Glutamatergic neuron (in vitro differentiated cells): ENCODE data around the gene RND1. TPM values are rescaled to one million over a fixed set of nuclear protein-coding genes. Genes with fewer than 3 reads are reported as not detected.
"Not testable (repeated sequence)": the region's sequence is repeated elsewhere in the genome, so short reads cannot be mapped to it uniquely, and the experiment has no call there.

ENCODE experiments used
- DNase-seq: peaks from one replicate; pipeline ENCODE4 v3.0.0; 2022
- H3K27ac Mint-ChIP-seq: one replicate; pipeline ENCODE4 v1.8.0; 2020; ENCODE audit warnings: mild to moderate bottlenecking, mixed read lengths, inconsistent platforms; ENCODE audit not compliant: unreplicated experiment
- H3K27me3 Mint-ChIP-seq: one replicate; pipeline ENCODE4 v1.8.0; 2020; ENCODE audit warnings: mild to moderate bottlenecking, moderate library complexity, mixed read lengths, inconsistent platforms; ENCODE audit not compliant: unreplicated experiment
- H3K36me3 Mint-ChIP-seq: one replicate; pipeline ENCODE4 v1.8.0; 2020; ENCODE audit warnings: mild to moderate bottlenecking, mixed read lengths, inconsistent platforms; ENCODE audit not compliant: unreplicated experiment
- H3K4me1 Mint-ChIP-seq: one replicate; pipeline ENCODE4 v1.8.0; 2020; ENCODE audit warnings: mild to moderate bottlenecking, low read depth, mixed read lengths, inconsistent platforms; ENCODE audit not compliant: unreplicated experiment
- H3K4me3 Mint-ChIP-seq: one replicate; pipeline ENCODE4 v1.8.0; 2020; ENCODE audit warnings: mild to moderate bottlenecking, mixed read lengths, inconsistent platforms; ENCODE audit not compliant: unreplicated experiment
- H3K9me3 Mint-ChIP-seq: one replicate; pipeline ENCODE4 v1.8.0; 2020; ENCODE audit warnings: mild to moderate bottlenecking, moderate library complexity, mixed read lengths, inconsistent platforms; ENCODE audit not compliant: unreplicated experiment
- CTCF ChIP-seq: fragments of 200-600 bp; sonication (generic); IDR thresholded peaks from one replicate; pipeline ENCODE4 v1.5.0; 2021; ENCODE audit not compliant: partially characterized antibody, unreplicated experiment
- total RNA-seq: library from RNA; stranded (reverse); fragmentation: NEBNext Ultra II Directional; extraction: Animal tissue kit (Norgen Biotek cat#: 25700); gene quantifications from one replicate; pipeline ENCODE4 v1.2.1, GENCODE V29; 2021; ENCODE audit not compliant: unreplicated experiment

The RND1 gene
- total RNA-seq, 1 donor from 2014 or later = 1.8 TPM

- peaks cover 2% of the 10 kb centered on the region for H3K9me3 Mint-ChIP-seq
- H3K27ac Mint-ChIP-seq = no peak overlapping the region
- peaks cover 2% of the 10 kb centered on the region for H3K27me3 Mint-ChIP-seq
- no peak overlapping the region for H3K4me3 Mint-ChIP-seq
- no peaks in the 10 kb centered on the region for H3K36me3 Mint-ChIP-seq
- no peak for DNase-seq
- TF ChIP-seq CTCF = no peak
- peaks cover 16% of the 10 kb centered on the region for H3K4me1 Mint-ChIP-seq
These were observed 15.0 kb upstream of the RND1 start for GRCh38 chr12:48880647-48881046.

GRCh38 chr12:48878548-48878947 lies 12.9 kb upstream of the RND1 start:
- Mint-ChIP-seq H3K4me1 (peaks cover 14% of the 10 kb centered on the region), H3K36me3 (no peaks in the 10 kb centered on the region), H3K27me3 (peaks cover 2% of the 10 kb centered on the region), H3K9me3 (peaks cover 2% of the 10 kb centered on the region), H3K4me3 (no peak overlapping the region), H3K27ac (no peak overlapping the region)
- no peak for DNase-seq
- no peak for TF ChIP-seq CTCF

GRCh38 chr12:48875944-48876515 lies 10.4 kb upstream of the RND1 start:
- Mint-ChIP-seq H3K4me3 (no peak overlapping the region), H3K4me1 (no peaks in the 10 kb centered on the region), H3K27me3 (peaks cover 4% of the 10 kb centered on the region), H3K27ac (no peak overlapping the region), H3K9me3 (no peaks in the 10 kb centered on the region), H3K36me3 (no peaks in the 10 kb centered on the region)
- DNase-seq = no peak
- no peak for TF ChIP-seq CTCF

- H3K27me3 Mint-ChIP-seq = not testable (repeated sequence)
These were observed 7.9 kb upstream of the RND1 start for GRCh38 chr12:48873534-48873933.

GRCh38 chr12:48873096-48873495 lies 7.4 kb upstream of the RND1 start:
- Mint-ChIP-seq H3K27ac (no peak overlapping the region), H3K4me1 (no peaks in the 10 kb centered on the region), H3K27me3 (peaks cover 7% of the 10 kb centered on the region), H3K9me3 (peaks cover 4% of the 10 kb centered on the region), H3K36me3 (no peaks in the 10 kb centered on the region), H3K4me3 (no peak overlapping the region)
- DNase-seq = no peak
- no peak for TF ChIP-seq CTCF

More at GRCh38 chr12:48873534-48873933, 7.9 kb upstream of the RND1 start:
- DNase-seq, H3K9me3 Mint-ChIP-seq, H3K4me3 Mint-ChIP-seq, H3K27ac Mint-ChIP-seq, H3K36me3 Mint-ChIP-seq, H3K4me1 Mint-ChIP-seq: not testable (repeated sequence)
